Endothelial cell of umbilical vein (primary cell): ENCODE data around the gene RHAG. TPM values are rescaled to one million over a fixed set of nuclear protein-coding genes. Genes with fewer than 3 reads are reported as not detected.

Experiments used
- BruUV-seq: library from RNA; stranded (reverse); fragments of 400-500 nt; replicated peaks from 2 replicates; lab custom pipeline; 2021; lab: Mats Ljungman, UMichigan
- CTCF ChIA-PET: fragments of 300-600, 350-600 bp; sonication (Branson Sonifier 250); formaldehyde crosslinking; loops from one replicate; lab custom pipeline; 2021; ENCODE audit warnings: antibody characterized with exemption, inconsistent platforms; lab: Charles Lee
- POLR2A ChIA-PET: fragments of 300-600, 350-600 bp; sonication (Branson Sonifier 250); formaldehyde crosslinking; loops from one replicate; lab custom pipeline; 2021; ENCODE audit warnings: antibody characterized with exemption, inconsistent platforms; lab: Charles Lee
- DNase-seq: peaks from one replicate; pipeline ENCODE4 v3.0.0-alpha.2; 2011; ENCODE audit warnings: low read depth, low spot score
- FAIRE-seq: peaks from 2 replicates; lab custom pipeline; 2011; peaks lifted over from hg19 to GRCh38; lab: Jason Lieb, UNC
- H2AFZ ChIP-seq: 2 replicates; pipeline ENCODE4 v1.6.0; 2012; ENCODE audit warnings: low read depth, low read length, control low read depth, inconsistent platforms
- H3K27ac ChIP-seq: 2 replicates; pipeline ENCODE4 v1.5.1; 2011; ENCODE audit warnings: low read depth, mild to moderate bottlenecking, control low read depth, low read length, moderate library complexity; ENCODE audit not compliant: insufficient read depth
- H3K27me3 ChIP-seq, 2 experiments: 2 replicates each; pipeline versions ENCODE4 v1.6.0 to v1.6.1; 2011; ENCODE audit warnings: low read length in 2 of 2, mixed read lengths in 1 of 2; ENCODE audit not compliant: control insufficient read depth in 2 of 2, insufficient read depth in 2 of 2
- H3K36me3 ChIP-seq, 2 experiments: 2 replicates in 1 of 2; 3 replicates in 1 of 2; pipeline ENCODE4 v1.5.1; 2011; ENCODE audit warnings: low read length in 2 of 2, mild to moderate bottlenecking in 1 of 2, moderate library complexity in 1 of 2; ENCODE audit not compliant: control insufficient read depth in 2 of 2, insufficient read depth in 2 of 2; ENCODE audit errors: extremely low read depth in 1 of 2
- H3K4me1 ChIP-seq: 3 replicates; pipeline ENCODE4 v1.5.1; 2011; ENCODE audit warnings: mild to moderate bottlenecking, low read length; ENCODE audit not compliant: control insufficient read depth, insufficient read depth; ENCODE audit errors: extremely low read depth
- H3K4me2 ChIP-seq: 2 replicates; pipeline ENCODE4 v1.6.1; 2011; ENCODE audit warnings: low read length, control low read depth, mixed read lengths; ENCODE audit not compliant: insufficient read depth
- H3K4me3 ChIP-seq, 3 experiments: fragments of 200-600 bp in 1 of 3; sonication (generic), shearing (Covaris generic) in 1 of 3; replicated peaks in 1 of 3; 2 replicates each; pipeline ENCODE4 v1.5.1; 2011 to 2016; ENCODE audit warnings: control low read depth in 3 of 3, low read length in 3 of 3, mild to moderate bottlenecking in 2 of 3, inconsistent platforms in 1 of 3, low read depth in 1 of 3, moderate library complexity in 1 of 3; ENCODE audit not compliant: insufficient read depth in 1 of 3
- H3K79me2 ChIP-seq: 2 replicates; pipeline ENCODE4 v1.6.0; 2012; ENCODE audit warnings: low read length, inconsistent platforms; ENCODE audit not compliant: control insufficient read depth, insufficient read depth
- H3K9ac ChIP-seq: replicated peaks from 2 replicates; pipeline ENCODE3; 2011; ENCODE audit warnings: low read length, control low read depth; ENCODE audit not compliant: insufficient read depth; ENCODE audit errors: extremely low read depth
- H3K9me1 ChIP-seq: replicated peaks from 3 replicates; pipeline ENCODE4 v1.6.0; 2011; ENCODE audit warnings: mild to moderate bottlenecking, low read length; ENCODE audit not compliant: control insufficient read depth, insufficient read depth; ENCODE audit errors: extremely low read depth
- H3K9me3 ChIP-seq: replicated peaks from 2 replicates; pipeline ENCODE4 v1.5.1; 2012; ENCODE audit warnings: low read length, inconsistent platforms; ENCODE audit not compliant: control insufficient read depth, insufficient read depth
- H4K20me1 ChIP-seq: replicated peaks from 2 replicates; pipeline ENCODE3; 2011; ENCODE audit warnings: mild to moderate bottlenecking, low read length; ENCODE audit not compliant: control insufficient read depth, insufficient read depth; ENCODE audit errors: extremely low read depth
- CTCF ChIP-seq, 2 donors: IDR thresholded peaks; 1 replicate in 1 of 2; 2 replicates in 1 of 2; pipeline ENCODE4 v1.5.1; 2011; ENCODE audit warnings: low read length in 2 of 2, mild to moderate bottlenecking in 2 of 2, moderate library complexity in 2 of 2, control low read depth in 1 of 2, inconsistent platforms in 1 of 2, low read depth in 1 of 2; ENCODE audit not compliant: insufficient read depth in 1 of 2; ENCODE audit errors: extremely low read depth in 1 of 2
- EZH2 ChIP-seq: IDR thresholded peaks from 2 replicates; pipeline ENCODE4 v1.6.1; 2012; ENCODE audit warnings: borderline replicate concordance, low read depth, mild to moderate bottlenecking, moderate library complexity, low read length, inconsistent platforms; ENCODE audit not compliant: severe bottlenecking
- FOS ChIP-seq: IDR thresholded peaks from 2 replicates; pipeline ENCODE4 v1.6.1; 2011; ENCODE audit warnings: mild to moderate bottlenecking, low read length, moderate library complexity, borderline replicate concordance; ENCODE audit not compliant: insufficient read depth
- GATA2 ChIP-seq: IDR thresholded peaks from 2 replicates; pipeline ENCODE4 v1.7.0; 2011; ENCODE audit warnings: low read depth, mild to moderate bottlenecking, moderate library complexity, mixed read lengths, low read length; ENCODE audit not compliant: insufficient read length, insufficient read depth
- JUN ChIP-seq: IDR thresholded peaks from 2 replicates; pipeline ENCODE4 v1.6.1; 2011; ENCODE audit warnings: borderline replicate concordance, low read depth; ENCODE audit not compliant: insufficient read length, insufficient read depth
- MAX ChIP-seq: IDR thresholded peaks from 2 replicates; pipeline ENCODE4 v1.6.1; 2011; ENCODE audit not compliant: insufficient read depth, insufficient read length
- MYC ChIP-seq: IDR thresholded peaks from one replicate; pipeline ENCODE4 v1.6.1; 2011; ENCODE audit warnings: mild to moderate bottlenecking, low read depth, low read length
- POLR2A ChIP-seq: IDR thresholded peaks from 2 replicates; pipeline ENCODE4 v1.6.1; 2012; ENCODE audit warnings: low read depth, mild to moderate bottlenecking, control low read depth, low read length
- POLR2AphosphoS5 ChIP-seq: IDR thresholded peaks from 2 replicates; pipeline ENCODE4 v1.6.1; 2012; ENCODE audit warnings: low read depth, mild to moderate bottlenecking, control low read depth, low read length, moderate library complexity; ENCODE audit not compliant: insufficient read depth
- dilution Hi-C: fragments of 300-500 bp; cut with MboI; formaldehyde crosslinking; loops from one replicate; pipeline ENCODE4 v1.15.0; 2019; ENCODE audit warnings: low sequenced_read_pairs; ENCODE audit not compliant: extremely low pct_ligation_motif_present
- intact Hi-C: fragments of 100-400 bp; cut with micrococcal nuclease; formaldehyde crosslinking; loops from one replicate; pipeline ENCODE4 v1.10.0; 2022
- polyA plus RNA-seq, 4 experiments: library from polyadenylated mRNA; depleted of rRNA in 3 of 4; stranded (reverse) in 3 of 4; unstranded in 1 of 4; fragments of >200 nt; gene quantifications; 2 replicates each; pipeline versions ENCODE4 v1.2.1 to v1.2.3, GENCODE V29; 2011 to 2012; ENCODE audit warnings: missing spikeins in 1 of 4
- total RNA-seq: library from RNA; stranded (reverse); gene quantifications from 2 replicates; pipeline ENCODE4 v1.2.3, GENCODE V29; 2021

RHAG gene
- total and polyA plus RNA-seq, 2 donors (not counting 3 experiments of a cell fraction or from before 2014, with no cell fraction given), result not detected

GRCh38 chr6:49635978-49636712 is 494 bp downstream of the RHAG start:
- dilution Hi-C loops (no loop called here), intact Hi-C loops (no loop called here)
- no peaks in the 10 kb centered on the region for H3K4me1 ChIP-seq
- H3K4me3 ChIP-seq, result no peak overlapping the region
- no peak overlapping the region for H2AFZ ChIP-seq
- no TSS peak for BruUV-seq
- ChIA-PET CTCF (interaction anchor here (1.5 to 2.1 kb wide), 2 partner anchors 13 to 15 kb away, joined by 4 to 16 read pairs; no protein-coding TSS in a partner anchor), POLR2A (no interaction called here)
- H3K79me2 ChIP-seq, result no peaks in the 10 kb centered on the region
- no peaks in the 10 kb centered on the region for H3K36me3 ChIP-seq
- peaks cover 0 to 2% of the 10 kb centered on the region in 2 experiments for H3K27me3 ChIP-seq
- H3K4me2 ChIP-seq, result no peak overlapping the region
- no peaks in the 10 kb centered on the region for H3K9me3 ChIP-seq
- no peak overlapping the region for H3K27ac ChIP-seq
- no peak for DNase-seq
- no peaks in the 10 kb centered on the region for H4K20me1 ChIP-seq
- no peak overlapping the region for H3K9ac ChIP-seq
- TF ChIP-seq JUN, result no peak
- no peak for TF ChIP-seq POLR2AphosphoS5
- TF ChIP-seq POLR2A, result no peak
- no peak for TF ChIP-seq GATA2
- no peak for TF ChIP-seq MYC
- no peak for TF ChIP-seq MAX
- TF ChIP-seq EZH2, result no peak
- no peak for TF ChIP-seq FOS
- no peak for TF ChIP-seq CTCF (IDR thresholded peaks at IDR 0.05; ENCODE audit: extremely low read depth in 1 of 2, insufficient read depth in 1 of 2, low read depth in 1 of 2, low read length in 2 of 2)
- no peak for FAIRE-seq
- H3K9me1 ChIP-seq, result no peaks in the 10 kb centered on the region
